GM18505 (cell line): ENCODE results near the gene CALML5.

ENCODE experiments used
- ATAC-seq: cut with Tn5 transposase; IDR thresholded peaks from one replicate; pipeline ENCODE4 v1.9.1; 2021; ENCODE audit not compliant: unreplicated experiment
- POLR2A ChIP-seq: IDR thresholded peaks from 4 replicates; pipeline ENCODE4 v1.6.1; 2011; ENCODE audit warnings: borderline replicate concordance; ENCODE audit not compliant: insufficient read depth, insufficient read length; ENCODE audit errors: extremely low read depth

The CALML5 gene

DNA sequence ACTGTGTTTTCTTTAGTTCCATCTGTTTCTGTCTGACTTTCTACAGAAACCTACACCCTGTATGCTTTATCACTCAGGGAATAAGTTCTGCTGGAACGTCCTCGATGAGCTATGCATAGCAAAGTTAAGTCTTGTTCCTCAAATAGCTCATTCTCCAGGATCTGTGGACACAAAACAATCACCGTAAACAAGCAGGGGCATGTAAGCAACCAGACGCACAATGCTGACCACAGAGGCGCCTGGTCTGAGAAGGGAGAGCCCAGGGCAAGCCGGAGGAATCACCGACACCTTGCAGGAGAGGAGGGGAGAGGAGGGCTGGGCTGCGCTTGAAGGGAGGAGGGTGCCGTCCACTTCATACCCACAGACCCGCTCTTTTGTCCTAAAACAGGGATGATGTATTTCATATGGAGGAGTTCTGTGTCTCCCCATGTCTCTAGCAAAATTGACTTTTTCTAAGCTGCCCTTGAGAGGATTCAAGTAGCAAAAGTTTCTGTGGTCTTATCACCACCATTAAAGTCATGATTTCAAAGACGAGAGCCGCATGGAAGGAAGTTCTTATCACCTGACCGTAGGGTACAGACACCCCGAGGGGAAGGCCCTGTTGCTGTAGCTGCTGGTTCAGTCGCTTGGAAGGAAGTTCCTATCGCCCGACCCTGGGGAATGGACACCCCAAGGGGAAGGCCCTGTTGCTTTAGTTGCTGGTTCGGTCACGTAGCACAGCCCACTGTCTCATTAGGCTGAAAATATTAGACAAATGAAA lies 39.7 kb upstream of the CALML5 start:
- no peak for ATAC-seq
- no peak for TF ChIP-seq POLR2A

DNA sequence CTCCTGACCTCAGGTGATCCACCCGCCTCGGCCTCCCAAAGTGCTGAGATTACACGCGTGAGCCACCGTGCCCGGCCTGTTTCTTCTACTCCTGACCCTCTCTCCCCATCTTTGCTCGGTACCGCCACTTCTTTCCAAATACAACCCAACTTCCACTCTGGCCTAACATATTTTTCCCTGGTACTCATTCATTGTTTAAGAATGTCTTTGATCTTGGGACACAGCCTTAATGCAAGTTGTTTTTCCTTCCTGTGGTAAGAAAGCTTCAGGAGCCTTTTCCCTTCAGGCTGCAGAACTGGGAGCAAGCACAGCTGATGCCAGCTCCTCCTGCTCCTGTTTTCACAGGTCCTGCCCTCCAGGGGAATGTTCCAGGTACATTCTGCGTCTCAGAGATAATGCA lies 39.1 kb upstream of the CALML5 start:
- no peak for TF ChIP-seq POLR2A
- no peak for ATAC-seq

DNA sequence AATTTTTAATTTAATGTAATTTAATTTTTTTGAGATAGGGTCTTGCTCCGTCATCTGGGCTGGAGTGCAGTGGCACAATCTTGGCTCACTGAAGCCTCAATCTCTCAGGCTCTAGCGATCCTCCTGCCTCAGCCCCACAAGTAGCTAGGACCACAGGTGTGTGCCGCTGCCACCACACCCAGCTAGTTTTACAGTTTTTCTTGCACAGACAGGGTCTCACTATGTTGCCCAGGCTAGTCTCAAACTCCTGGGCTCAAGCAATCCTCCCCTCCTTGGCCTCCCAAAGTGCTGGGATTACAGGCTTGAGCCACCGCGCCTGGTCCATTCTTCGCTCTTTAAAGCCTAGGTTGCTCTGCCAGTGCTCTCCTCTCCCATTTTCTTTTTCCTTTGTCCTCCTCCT lies 38.3 kb upstream of the CALML5 start:
- no peak for TF ChIP-seq POLR2A
- ATAC-seq: no peak

DNA sequence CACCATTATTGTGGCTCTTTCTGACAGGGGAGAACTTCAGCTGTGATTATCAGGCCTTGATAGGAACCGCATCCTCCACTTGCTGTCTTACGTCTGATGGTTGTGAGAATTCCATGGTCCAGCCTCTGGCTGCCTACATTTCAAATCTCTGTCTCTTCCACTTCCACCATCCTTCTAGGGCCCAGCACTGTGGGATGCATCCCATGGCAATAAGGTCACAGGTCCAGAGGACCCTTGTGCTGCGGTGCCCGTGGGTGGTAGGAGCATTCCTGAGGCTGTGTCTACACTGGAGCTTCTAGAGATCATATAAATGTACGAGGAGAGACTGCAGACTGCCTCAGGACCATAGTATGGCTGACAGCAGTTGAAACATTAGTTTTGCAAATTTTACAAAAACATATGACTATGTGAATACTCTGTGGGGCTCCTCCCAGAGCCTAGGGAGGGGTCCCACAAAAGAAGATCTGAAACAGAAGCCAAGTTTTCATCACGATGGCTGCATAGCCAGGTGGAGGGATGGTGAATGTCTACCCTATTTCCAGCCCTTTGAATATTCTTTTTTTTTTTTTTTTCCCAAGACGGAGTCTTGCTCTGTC lies 37.2 kb upstream of the CALML5 start:
- TF ChIP-seq POLR2A: no peak
- ATAC-seq: no peak

DNA sequence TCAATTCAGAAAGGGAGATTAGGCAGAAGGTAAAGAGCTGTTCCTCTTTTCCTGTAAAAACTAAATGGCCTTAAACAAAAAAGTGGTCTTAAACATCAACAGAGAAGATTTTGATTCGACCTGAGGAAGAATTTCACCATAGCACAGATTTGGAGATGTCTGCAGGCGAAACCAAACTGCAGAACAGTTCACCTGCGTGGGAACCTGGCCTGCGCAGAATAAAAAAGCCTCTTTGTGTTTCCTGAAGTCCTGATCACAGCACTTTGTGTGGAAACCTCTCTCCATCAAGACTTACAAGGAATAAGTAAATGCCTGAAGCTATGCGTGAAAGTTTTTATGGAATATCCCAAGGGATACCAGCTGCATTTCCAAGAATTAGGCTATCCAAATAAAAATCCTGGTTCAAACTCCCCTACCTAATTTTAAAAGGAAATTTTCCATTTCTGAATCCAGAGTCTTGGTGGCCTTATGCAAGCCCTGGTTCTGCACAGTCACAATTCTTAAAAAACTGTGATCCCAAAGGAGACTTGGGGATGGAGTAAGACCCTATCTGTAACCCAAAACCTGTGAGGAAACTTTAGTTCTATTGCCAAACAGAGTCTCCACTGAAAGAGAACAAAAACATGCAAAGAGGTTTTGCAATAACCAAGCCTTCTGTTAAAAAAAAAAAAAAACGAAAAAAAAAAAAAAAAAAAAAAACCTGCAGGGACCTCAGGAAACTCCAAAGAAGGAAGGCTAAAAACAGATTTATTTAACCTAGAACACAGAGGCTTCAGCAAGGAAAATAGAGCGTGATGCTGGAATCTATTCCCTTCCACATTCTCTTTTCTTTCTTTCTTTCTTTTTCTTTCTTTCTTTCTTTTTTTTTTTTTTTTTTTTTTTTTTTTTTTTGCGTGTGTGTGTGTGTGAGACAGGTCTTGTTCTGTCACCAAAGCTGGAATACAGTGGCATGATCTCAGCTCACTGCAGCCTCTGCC lies 35.8 kb upstream of the CALML5 start:
- ATAC-seq: no peak
- TF ChIP-seq POLR2A: no peak

DNA sequence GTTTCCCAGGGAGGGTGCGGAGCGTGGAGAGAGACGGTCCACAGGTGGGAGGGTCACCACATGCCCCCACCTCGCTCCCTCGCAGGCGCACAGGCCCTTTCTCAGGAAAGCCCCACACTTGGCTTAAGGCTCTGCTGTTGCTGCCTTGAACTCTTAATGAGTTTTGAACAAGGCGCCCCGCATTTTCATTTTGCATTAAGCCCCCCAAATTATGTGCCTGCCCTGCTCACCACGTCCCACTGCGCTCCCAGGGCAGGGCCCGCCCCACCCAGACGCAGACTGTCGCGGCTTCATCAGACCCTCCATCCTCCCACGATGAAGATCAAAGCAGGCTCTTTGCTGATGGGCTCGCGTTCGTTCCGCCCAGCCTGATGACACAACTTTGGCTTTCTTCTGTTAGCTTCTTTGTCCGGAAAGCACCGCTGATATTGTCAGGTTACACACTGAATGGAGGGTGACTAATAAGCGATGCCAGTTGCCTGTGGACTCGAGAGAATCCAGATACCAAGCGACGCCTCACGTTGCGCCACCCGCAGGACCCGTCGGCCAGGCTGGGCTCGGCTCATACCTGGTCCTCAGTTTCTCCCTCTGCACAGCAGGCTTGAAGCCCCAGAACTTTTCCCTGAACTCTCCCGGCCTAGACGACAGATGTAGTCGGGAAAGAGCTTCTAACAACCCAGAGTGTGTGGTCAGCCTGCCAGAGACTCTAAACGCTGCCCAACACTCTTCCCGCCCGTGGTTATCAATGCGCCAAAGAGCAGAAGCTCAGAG lies 34.9 kb upstream of the CALML5 start:
- no peak for ATAC-seq
- no peak for TF ChIP-seq POLR2A

DNA sequence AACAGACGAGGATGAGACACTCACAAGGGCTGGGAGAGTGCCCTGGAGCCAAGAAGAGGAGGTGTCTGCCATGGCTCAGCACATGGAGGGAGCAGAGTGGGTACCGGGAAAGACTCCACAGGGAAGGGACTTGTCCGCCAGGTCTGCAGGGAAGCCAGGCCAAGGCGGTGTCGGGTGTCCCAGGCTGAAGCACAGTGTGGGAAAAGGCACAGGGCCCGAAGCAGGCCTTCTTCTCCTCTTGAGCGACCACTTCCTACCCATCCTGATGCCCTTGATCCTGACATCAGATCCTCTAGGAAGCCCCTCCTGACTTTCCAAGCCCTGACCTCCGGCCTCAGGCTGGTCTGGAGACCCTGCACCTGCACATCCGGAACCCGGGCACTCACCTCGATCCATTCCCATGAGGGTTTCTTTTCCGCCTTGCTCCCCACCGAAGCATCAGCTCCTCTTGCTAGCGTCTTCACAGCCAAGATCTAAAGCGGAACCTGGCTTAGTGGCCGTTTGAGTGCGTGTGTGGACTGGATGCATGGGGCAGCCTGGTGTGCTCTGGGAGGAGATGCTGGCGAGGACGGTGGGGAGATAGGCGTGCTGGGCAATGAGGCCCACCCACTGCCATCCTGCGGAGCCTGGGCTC lies 33.8 kb upstream of the CALML5 start:
- no peak for TF ChIP-seq POLR2A
- no peak for ATAC-seq

DNA sequence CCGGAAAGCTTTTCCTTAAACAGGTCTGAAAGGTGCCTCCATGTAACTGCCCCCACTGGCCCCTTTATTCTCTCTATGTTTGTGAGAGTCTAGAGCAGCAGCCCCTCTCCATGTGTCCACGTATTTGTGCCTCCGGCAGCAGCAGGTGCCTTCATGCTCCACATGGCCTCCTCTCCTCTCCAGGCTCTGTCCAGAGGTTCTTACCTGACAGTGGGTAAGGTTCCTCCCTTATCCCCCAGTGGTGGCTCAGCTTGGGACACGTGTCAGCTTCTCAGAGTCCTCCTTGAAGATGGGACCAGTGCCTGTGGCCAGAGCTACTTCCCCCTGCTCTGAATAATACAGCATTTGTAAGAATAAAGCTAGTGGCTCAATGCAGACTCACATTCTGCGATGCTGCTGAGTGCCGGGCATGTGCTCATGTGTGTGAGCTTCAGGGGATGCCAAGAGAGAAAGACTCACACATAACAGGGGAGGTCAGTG lies 33.3 kb upstream of the CALML5 start:
- no peak for TF ChIP-seq POLR2A
- ATAC-seq: no peak

DNA sequence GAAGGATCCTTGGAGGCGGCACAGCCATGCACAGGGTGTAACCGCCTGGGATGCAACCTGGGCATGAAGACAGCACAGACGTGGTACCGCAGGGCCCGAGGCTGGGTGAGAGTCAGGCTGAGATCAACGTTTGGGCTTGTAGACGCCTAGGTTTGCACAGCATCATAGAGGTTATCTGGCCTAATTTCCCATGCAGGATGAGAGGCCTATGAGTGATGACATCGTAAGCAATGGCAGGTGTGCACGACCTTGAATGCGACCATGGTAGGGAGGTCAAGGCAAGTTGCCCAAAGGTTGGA lies 32.9 kb upstream of the CALML5 start:
- no peak for ATAC-seq
- no peak for TF ChIP-seq POLR2A

DNA sequence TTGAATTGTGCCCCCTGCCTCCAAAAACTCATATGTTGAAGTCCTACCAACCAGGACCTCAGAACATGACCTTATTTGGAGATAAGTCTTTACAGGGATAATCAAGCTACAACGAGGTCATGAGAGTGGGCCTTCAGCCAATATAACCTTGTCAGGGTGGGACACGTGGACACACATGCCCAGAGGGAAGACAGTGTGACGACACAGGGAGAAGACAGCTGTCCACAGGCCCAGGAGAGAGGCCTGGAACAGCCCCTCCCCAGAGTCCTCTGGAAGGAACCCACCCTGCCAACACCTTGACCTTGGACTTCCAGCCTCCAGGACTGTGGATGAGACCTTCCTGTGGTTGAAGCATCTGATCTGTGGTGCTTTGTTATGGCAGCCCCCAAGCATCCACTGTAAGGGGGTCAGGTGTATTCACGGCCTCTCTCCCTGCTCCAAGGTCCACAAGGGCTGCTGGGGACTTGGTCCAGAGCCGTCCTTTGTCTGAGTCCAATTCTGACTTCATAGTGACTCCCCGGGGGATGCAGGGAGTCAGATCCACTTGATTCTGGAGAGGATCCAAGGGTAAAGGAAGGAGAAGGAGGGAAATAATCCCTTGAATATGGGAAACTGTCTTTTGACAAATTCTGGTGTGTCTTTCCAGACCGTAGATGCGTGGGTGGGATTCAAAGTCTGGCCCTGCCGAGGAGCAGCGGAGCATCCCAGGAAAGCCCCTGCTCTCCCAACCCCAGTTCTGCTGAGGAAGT lies 32.4 kb upstream of the CALML5 start:
- ATAC-seq: no peak
- no peak for TF ChIP-seq POLR2A

DNA sequence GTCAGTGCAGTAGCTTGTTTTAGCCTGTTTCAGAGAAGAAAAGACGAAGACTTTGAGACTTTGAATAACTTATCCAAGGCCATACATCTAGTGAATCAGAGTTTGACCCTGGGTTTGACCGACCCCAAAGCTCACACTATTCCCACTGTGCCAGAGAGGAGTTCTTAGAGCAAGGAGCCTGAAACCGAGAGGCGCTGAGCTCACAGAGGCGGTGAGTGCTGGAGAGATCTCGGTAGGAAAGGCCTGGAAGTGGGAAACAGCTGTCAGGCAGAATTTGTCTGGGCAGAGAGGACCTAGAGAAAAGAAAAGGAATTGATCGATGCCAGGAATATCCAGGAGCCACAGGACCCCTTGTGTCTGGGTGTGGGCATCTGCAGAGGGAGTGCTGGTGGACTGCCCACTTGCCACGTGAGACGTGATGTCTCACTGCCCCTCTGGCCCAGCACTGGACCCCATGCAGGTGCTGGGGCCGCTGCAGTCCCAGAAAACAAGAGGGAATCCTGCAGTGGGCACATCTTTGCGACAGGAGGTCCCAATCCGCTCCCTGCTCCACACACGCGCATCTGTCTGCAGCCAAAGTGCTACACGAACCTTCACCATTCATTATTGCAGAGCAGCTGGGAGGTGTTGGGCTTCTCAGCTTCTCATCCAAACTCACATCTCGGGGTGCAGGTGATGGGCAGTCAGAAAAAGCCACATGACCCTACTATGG lies 31.6 kb upstream of the CALML5 start:
- ATAC-seq: no peak
- no peak for TF ChIP-seq POLR2A
